Iris pigment epithelial cell (primary cell): ENCODE measurements around the gene KLHL42.

Source experiments
- DNase-seq: peaks from one replicate; pipeline ENCODE4 v3.0.0-alpha.2; 2011; ENCODE audit warnings: low read depth

KLHL42 gene

DNA sequence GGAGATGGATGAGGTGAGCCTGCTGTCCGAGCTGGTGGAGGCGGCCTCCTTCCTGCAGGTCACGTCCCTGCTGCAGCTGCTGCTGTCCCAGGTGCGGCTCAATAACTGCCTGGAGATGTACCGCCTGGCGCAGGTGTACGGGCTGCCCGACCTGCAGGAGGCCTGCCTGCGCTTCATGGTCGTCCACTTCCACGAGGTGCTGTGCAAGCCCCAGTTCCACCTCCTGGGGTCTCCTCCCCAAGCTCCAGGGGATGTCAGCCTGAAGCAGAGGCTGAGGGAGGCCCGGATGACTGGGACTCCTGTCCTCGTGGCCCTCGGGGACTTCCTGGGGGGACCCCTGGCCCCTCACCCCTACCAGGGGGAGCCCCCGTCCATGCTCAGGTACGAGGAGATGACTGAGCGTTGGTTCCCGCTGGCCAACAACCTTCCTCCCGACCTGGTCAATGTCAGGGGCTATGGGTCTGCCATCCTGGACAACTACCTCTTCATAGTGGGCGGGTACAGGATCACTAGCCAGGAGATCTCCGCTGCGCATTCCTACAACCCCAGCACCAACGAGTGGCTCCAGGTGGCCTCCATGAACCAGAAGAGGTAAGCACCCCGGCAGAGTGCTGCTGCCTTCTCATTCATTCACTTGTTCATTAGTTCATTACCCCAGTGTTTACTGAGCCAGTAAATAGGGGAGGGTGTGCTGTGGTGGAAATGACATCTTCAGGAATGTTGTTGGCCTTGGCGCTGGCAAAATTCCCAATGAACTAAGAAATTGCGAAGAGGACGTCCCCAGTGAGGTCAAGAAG, 777 bp downstream of the KLHL42 start:
- DNase-seq, result peak; percentile 56

DNA sequence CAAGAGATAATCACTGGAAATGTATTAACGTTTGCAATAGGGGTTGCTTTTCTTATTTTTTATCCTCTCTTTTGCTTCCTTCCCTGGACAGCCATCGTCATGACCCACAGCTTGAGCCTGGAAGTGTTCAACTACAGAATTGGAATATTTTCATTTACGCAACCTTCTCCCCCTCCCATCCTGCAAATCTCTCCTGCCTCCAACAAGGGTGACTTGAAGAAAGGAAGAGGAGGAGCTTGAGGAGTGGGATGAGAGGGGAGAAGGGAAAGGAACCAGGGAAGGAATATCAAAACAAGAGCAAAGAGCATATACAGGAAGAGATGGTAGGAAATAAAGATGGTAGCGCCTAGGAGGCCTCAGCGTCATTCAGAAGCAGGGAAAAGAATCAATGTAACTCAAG, 1.6 kb downstream of the KLHL42 start:
- DNase-seq, result peak; percentile 27

DNA sequence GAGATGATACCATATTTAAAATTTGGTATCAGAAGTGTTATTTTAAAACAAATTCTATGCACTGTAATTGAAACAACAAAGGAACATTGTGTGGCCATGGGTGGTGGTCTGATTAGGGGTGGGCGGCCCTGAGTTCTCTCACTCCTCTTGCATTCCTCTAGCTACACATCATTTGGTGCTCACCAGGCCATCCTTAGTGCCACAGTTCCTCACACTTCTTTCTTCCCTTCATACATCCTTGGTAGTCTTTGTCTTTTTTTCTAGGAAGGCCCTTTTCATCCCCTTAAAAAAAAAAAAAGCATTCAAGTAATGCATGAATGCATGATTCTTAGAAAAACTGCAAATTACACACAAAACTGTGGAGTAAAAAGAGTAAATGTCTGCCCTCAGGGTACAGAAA, 2.4 kb downstream of the KLHL42 start:
- DNase-seq, result no peak

DNA sequence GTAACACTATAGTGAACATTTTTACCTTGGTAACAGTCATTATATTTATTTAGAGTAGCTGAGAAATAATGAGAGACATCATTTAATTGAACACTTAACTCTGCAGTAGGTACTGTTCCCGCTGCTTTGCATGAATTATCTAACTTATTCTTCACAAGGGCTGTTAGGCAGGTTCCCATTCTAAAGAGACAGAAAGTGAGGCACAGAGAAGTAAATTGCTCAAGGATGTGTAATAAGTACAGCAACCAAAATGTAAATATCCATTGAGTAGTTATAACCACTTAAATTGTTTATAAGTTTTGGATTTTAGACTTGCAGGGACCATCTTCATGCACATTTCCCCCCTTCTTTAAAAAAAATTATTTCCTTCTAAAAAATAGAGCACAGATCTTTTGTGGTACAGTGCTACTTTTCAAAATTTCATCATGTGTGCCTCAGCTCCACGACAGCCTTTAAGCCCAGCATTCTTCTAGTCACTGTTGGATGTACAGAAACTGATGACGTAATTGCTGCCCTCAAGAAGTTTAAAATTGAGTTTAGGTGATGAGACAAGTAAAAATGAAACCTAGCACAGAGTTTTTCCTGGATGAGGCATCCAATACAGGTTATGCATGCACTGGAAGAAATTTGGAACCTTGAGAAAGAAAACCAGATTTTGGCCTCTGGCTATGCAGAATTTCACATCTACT, 6.0 kb downstream of the KLHL42 start:
- DNase-seq, result peak; percentile 86

DNA sequence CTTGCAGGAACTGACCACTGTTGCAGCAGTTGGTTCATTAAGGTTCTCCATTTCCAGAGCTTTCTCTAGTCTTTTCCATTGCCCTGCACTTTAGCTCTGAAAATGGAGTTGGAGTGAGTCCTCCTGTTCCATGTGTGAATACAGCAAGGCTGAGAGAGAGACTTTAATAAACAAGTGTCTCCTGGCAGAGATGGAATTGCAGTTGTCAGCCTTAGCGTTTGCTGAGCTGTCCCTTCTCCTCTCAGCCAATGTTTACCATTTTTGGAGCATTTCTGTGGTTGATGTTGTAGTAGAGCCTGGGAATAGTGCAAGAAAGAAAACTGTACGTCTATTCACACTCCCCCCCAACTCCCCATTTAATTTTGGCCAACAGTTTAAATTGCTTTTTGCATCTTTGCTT, 7.5 kb downstream of the KLHL42 start:
- peak; percentile 59 for DNase-seq

DNA sequence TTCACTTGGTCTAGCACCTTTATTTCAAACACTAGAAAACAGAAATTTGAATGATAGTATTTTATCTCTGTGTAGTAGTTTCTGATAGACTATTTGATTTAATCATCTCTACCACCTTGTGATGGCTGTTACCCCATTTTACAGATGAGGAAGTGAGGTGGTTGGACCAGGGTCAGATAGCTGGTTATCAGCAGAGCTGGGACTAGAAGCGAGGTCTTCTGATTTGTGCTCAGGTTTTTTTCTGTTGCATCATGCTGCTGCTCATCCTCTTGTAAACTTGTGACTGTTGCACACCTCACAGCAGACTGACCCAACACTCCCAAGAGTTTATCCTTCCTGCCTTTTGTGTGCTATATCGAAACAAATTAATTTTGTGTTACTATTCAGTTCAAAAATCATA, 10.1 kb downstream of the KLHL42 start:
- DNase-seq, result no peak

DNA sequence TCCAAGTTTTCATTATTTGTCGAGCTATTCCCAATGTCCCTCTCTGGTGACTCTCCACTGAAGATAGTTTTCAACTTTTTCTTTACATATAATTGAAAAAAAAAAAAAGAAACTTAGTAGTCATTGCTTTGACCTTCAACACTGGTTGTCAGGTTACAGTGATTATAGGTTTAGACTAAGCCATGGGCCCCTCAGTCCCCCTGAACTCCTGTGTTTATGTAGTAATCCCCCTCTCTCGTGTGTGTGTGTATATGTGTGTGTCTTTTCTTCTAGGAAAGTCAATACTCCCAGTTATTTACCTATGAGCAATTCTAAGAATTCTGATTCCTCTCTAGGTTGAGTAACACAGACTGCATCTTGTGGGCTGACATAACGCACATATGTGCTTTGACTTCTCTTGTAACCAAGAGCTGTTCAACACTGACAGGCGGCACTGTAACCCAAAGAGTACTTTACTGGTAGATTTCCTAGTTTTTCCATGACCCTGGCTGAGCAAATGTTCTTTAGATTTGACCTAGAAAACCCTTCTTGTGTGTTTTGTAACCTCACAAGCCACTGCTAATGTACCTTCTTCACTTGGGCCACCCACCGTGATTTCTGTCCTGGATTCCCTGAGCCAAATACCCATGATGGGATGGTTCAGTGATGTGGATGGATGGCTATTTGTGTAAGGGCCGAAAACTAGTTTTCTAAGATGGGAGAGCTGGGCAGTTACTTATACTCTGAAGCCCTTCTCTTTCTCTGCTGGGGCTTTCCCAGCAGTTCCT, 15.0 kb downstream of the KLHL42 start:
- peak; percentile 46 for DNase-seq

DNA sequence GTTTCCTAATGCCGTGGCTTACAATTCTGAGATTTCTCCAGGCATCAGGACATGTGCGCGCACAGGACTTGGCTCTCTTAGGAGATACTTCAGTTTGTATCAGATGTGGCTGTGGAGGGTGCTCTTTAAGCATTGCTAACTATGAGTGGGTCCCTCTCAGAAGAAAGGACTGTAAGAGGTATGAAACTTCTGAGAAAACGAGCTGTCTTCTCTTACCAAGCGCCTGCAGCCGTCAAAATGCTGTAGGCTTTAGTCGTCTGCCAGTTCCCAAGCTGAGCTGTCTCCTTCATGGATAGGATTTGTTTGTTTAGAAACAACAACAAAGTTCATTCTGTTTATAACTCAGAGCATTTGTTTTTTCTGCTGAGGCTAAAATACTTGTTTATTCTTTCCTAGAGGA, 16.1 kb downstream of the KLHL42 start:
- no peak for DNase-seq

DNA sequence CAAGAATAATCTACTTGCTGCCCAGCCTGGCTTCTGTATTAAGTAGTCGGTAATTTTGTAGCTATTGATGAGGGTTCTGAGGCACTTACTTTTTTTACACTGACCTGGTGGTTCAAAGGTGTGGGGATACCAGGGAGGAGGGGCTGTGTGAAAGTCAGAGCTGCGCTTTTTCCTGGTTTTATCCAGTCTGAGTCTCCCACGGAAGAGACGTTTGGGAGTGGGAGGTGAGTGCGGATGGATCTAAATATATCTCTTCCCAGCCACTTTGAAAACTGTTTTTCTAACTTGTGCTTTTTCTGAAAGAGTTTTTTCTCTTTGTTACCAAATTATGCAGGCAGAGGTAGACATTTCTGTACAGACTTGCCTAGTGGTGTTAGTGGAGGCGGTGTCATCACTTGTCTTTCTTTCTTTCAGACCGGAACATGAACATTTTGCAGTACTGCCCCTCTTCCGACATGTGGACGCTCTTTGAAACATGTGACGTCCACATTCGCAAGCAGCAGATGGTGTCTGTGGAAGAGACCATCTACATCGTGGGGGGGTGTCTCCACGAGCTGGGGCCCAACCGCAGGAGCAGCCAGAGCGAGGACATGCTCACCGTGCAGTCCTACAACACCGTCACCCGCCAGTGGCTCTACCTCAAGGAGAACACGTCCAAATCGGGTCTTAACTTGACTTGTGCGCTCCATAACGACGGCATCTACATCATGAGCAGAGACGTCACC, 17.4 kb downstream of the KLHL42 start:
- DNase-seq, result no peak

DNA sequence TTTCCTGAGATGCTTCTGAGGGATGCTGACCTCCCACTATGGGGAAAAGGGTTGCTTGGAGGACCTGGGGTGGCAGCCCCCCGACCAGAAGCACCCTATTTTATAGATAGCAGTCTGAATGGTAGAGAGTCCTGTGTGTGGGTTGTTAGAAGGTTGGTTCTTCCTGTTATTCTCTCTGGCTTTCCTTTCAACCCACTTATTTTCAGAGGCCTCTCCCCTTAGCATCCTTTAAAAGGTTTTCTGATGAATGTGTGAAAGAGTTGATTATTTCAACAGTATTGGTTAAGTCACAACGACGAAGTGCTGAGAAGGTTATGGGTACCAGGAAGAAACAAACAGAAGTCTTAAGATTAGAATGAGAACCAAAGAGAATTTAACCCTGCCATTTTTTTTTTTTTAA, 20.8 kb downstream of the KLHL42 start:
- DNase-seq, result no peak

DNA sequence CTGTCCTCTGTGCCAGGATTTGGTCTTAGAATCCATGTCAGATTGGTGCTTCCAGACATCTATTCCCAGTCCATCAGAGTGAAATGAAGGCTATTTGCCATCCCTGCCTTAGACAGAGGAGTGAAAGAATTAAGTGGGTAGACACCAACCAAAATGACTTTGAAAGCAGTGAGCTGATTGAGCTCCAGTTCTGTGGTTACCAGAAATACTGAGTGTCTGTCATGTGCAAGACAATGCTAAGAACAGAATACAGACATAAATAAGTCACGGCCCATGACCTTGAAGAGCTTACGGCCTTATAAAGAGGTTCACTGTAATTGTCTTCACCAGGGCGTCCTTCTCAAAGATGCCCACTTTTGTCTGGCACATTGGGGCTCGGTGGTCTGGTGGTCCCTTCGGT, 21.6 kb downstream of the KLHL42 start:
- DNase-seq, result no peak

DNA sequence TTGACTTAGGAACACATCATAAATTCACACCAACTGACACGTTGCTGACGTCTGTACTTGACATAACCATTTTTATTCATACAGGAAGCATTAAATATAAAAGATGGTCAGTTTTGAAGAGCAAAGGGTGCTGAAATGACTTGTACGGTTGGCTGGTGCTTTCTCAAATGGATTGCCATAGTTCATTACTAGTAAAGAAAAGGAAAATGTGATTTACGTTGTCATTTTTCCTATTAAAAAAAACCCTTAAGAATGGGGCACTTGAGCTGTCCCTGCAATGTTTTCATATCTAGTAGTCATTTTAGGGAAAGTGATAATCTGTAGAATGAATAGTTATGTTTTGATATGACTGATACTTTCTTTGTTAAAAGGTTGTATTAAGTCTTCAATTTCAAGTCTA, 22.5 kb downstream of the KLHL42 start:
- no peak for DNase-seq

DNA sequence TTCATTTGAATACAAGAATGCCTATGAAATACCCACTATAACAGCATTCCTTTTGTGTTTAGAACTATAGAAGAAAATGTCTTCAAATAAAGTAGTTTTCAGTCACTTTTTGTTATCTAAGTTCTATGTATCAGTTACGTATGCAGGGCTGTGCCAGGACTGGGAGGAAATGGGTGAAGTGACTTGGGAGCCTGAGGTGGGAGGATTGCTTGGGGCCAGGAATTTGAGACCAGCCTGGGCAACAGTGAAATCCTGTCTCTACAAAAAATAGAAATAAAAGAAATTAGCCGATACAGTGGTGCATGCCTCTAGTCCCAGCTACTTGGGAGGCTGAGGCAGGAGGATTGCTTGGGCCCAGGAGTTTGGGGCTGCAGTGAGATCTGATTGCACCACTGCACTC, 22.9 kb downstream of the KLHL42 start:
- DNase-seq, result no peak

DNA sequence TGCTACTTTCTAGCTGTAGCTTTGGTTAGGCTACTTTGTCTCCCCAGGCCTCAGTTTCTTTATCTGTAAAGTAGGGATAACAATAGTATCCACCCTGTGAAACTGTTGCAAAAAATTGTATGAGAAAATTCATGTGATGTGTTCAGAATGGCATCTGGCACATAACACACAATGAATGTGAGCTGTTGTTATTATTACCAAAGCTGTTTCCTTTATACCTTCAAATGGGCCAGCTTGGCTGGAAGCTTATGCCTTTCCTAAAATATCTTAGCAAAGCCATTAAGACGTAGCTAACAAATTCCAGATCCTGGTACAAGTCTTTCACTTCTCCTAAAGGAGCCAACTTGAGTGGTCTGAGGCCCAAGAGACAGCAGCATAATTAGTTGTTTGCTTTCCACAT, 25.2 kb downstream of the KLHL42 start:
- no peak for DNase-seq

DNA sequence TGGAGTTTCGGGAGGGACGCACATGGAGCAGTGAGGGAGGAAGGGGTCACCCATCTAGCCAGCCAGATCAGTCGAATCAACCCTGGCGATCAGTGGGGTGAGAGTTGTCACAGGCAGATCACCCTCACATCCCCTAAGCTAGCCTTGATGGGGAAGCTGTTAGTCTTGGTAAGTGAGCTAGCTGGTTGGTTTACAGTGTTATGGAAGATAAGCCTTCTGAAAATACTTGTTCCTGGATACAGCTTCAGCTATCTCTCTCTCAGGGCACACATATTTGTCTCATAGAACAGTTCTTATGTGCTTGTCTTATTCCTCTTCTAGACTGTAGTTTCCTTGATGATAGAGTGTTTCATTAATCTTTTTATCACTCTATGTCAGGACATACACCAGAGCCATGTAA, 26.2 kb downstream of the KLHL42 start:
- DNase-seq, result no peak

DNA sequence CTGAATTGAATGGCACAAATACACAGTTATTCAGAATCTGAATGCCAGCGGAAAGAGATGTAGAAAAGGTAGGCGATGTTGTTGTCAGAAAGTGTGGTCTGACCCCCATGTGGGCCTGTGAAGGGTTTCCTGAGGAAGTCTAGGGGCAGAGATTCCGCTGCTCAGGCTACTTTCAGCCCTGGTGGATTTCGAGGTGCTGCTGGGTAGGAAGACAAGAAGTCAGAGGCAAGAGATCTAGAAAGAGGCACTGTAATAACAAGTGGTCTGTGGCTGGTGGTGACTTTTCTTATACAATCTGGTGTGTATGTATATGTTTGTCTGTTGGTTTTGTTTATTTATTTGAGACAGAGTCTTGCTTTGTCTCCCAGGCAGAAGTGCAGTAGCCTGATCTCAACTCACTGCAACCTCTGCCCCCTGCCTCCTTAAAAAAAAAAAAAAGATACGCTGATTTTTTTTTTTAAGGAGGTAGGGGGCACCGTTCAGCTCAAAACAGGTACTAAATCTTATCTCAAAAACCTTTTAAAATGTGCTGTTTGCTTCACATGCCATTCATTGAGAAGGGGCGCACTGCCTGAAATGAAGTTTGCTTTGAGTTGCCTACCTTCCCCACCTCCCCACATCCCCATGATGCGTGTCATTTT, 27.1 kb downstream of the KLHL42 start:
- no peak for DNase-seq

DNA sequence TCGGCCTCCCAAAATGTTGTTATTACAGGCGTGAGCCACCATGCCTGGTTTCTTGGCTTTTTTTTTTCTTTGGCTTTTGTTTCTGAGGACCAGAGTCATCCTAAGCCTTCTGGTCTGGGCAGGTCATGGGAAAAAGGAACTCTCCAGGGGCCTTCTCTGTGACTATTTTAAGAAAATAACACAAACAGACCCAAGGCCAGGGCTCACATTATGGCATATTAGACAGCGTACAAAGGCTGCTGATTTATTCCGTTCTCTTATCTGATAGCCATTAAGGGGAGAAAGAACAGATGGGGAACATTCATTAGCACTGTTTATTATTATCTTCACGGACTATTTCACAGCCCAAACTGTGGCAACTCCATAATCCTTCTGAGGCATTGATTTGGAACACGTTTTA, 28.8 kb downstream of the KLHL42 start:
- DNase-seq, result no peak

DNA sequence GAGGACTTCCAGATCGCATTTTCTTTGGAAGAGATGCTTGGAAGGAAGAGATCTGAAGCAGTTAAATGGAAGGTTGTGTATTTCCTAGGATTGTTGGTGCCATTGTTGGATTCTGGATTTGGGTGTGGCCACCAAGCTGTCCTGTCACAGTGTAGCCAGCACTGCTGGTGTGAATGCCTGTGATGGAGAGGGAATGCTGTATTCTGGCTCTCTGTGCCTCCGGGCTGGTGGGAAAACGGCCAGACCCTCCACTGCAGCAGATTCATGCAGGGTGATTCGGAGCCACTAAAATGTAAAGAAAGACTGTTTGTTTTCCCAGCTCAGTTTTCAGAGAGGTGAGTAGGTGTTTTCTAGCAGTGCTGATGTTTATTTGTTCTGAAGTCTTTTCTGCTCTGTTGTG, 30.7 kb downstream of the KLHL42 start:
- DNase-seq, result no peak

DNA sequence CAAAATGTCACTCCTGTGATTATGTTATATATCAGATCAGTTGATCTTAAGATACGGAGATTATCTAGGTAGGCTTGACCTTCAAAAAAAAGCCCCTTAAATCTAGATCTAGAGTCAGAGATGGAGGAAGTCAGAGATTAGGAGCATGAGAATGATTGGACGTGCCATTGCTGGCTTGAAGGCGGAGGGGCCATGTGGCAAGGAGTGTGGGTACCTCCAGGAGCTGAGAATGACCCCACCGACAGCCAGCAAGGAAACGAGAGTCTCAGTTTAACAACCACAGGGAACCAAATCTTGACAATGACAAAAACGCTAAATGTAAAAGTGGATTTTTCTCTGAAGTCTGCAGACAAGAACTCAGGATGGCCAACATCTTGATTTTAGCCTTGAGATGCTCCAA, 32.5 kb downstream of the KLHL42 start:
- no peak for DNase-seq

DNA sequence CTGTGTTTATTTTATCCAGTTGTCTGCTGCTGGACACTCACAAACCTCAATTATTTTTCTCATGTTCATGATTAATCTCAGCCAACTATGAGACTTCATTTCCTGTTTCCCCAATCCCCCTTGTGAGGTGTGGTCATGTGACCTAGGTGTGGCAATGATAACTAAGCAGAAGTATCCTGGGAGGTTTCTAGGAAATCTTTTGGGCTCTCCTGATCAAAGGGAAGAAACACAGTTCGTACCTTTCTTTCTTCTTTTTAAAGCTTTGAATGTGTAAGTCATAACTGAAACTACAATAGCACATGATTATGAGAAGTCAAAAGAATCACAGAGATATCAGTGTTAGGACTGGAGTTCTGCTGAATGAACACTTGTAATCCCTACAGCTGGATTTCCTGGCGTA, 34.4 kb downstream of the KLHL42 start:
- DNase-seq, result no peak

DNA sequence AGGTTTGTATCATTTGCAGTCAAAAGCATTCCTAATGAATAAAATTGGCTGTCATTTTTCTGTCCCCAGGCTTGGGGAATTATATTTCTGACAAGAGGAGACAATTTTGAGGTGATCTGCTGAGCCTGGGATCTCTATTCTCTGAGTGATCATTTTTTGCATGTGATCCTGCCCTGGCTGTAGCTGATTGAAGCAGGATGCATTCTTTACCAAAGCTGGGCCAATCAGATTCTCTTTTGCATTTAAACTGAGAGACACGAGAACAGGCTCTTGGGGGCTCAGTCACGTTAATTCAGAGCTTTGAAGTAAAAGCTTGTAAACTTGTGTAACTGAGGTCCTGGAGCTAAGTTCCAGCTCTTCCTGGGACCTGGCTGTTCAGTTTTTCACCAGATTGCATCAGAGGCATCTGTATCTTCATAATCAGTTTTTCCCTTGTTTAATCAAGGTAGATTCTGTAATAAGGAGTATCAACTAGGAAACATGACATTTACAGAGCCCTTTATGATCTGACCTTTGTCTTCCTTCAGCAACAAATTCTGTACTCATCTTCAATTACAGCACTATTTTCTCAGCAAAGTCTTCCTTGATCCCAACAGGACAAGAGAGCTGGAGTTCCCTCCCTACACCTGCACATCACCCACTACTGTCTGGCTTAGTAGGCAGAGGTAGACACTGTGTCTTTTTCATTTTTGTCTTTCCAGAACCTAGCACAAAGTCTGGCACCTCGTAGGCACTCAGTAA, 35.0 kb downstream of the KLHL42 start:
- no peak for DNase-seq
